Upper lobe of left lung (tissue), 6 donors: ENCODE results near the gene LAMA2. TPM values are rescaled to one million over a fixed set of nuclear protein-coding genes. Genes with fewer than 3 reads are reported as not detected.
A peak's percentile ranks its signal among the peaks of the same experiment; 100 is the strongest.

Experiments used
- ATAC-seq, 2 donors: fragments of 200-7000 bp; cut with Tn5 transposase; one replicate each; pipeline ENCODE4 v1.9.1; 2022; ENCODE audit warnings: mild to moderate bottlenecking in 2 of 2, moderate library complexity in 2 of 2; ENCODE audit not compliant: low FRiP score in 2 of 2
- DNase-seq, 2 donors: peaks; one replicate each; pipeline ENCODE4 v3.0.0-alpha.2; 2019 to 2020
- H3K27ac ChIP-seq, 4 donors: fragments of 200-600 bp; sonication (generic); one replicate each; pipeline ENCODE4 v1.5.1; 2016 to 2019
- H3K27me3 ChIP-seq, 4 donors: fragments of 200-600 bp; sonication (generic); one replicate each; pipeline ENCODE4 v1.5.1; 2017 to 2019
- H3K36me3 ChIP-seq, 4 donors: fragments of 200-600 bp; sonication (generic); one replicate each; pipeline ENCODE4 v1.5.1; 2016 to 2019
- H3K4me1 ChIP-seq, 4 donors: fragments of 200-600 bp; sonication (generic); one replicate each; pipeline ENCODE4 v1.5.1; 2018 to 2019
- H3K4me3 ChIP-seq, 4 donors: fragments of 200-600 bp; sonication (generic); one replicate each; pipeline ENCODE4 v1.5.1; 2017 to 2019; ENCODE audit warnings: mild to moderate bottlenecking in 2 of 4, moderate library complexity in 1 of 4
- H3K9me3 ChIP-seq, 4 donors: fragments of 200-600 bp; sonication (generic); one replicate each; pipeline ENCODE4 v1.5.1; 2018 to 2019
- EP300 ChIP-seq, 4 donors: sonication (generic); formaldehyde crosslinking; IDR thresholded peaks; one replicate each; pipeline ENCODE4 v1.5.1; 2017; ENCODE audit warnings: antibody characterized with exemption in 4 of 4, control low read depth in 2 of 4
- POLR2A ChIP-seq, 4 donors: fragments of 450-650 bp; IDR thresholded peaks; one replicate each; pipeline ENCODE4 v1.5.1; 2016 to 2017; ENCODE audit warnings: antibody characterized with exemption in 4 of 4, mild to moderate bottlenecking in 2 of 4
- POLR2AphosphoS5 ChIP-seq, 2 donors: sonication (generic); formaldehyde crosslinking; IDR thresholded peaks; one replicate each; pipeline ENCODE4 v1.5.1; 2017; ENCODE audit warnings: antibody characterized with exemption in 2 of 2
- WGBS, 2 donors: methylation state at CpG; one replicate each; pipeline ENCODE4 v1.1.5; 2017 to 2018; 5-methylcytosine and 5-hydroxymethylcytosine counted together
- total RNA-seq, 6 donors: library from RNA; depleted of rRNA in 4 of 6; stranded (reverse); fragments of >200 nt in 4 of 6; gene quantifications; one replicate each; pipeline versions ENCODE4 v1.1.0 to v1.2.1, GENCODE V29; 2016 to 2021
- TF ChIP-seq, protein P1 (sequence below), 6 experiments: fragments of 450-650 bp in 4 of 6; fragments of 200-600 bp in 2 of 6; sonication (generic) in 2 of 6; IDR thresholded peaks; one replicate each; pipeline ENCODE4 v1.5.1; 2016 to 2019; ENCODE audit warnings: antibody characterized with exemption in 6 of 6
- donor health status: DM: no; HTN: no; CAD: no; lungs with moderate emphysema.
- donor health status: DM: no; HTN: yes; CAD: no; lungs with severe emphysema.

Gene LAMA2
- total RNA-seq, 6 donors from 2014 or later, result 41.9 to 82.8 (median 62.4) TPM

DNA sequence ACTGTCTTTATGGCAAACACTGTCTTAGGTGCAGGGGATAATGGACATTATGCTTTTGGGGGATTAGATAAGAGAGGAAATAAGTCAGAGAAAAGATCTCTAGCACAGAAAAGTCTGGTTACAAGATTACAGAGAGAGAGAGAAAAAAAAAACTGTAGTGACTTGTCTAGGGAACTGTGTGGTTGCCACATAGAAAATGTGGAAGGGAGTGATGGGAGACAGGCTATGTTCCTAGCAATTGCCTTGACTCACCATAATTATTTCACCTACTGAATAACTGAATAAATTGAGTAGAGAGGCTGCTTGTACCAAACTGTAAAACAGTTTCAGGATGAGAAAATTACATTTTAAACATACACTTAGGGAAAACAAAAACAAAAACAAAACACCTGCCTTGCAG is 229.7 kb downstream of the LAMA2 start:
- ATAC-seq, result peak in 1 of 2 donors; percentile 23
- Histone ChIP-seq H3K36me3 (no peaks in the 10 kb centered on the region), H3K27ac (peak overlapping the region in 1 of 4 donors; percentile 10)

DNA sequence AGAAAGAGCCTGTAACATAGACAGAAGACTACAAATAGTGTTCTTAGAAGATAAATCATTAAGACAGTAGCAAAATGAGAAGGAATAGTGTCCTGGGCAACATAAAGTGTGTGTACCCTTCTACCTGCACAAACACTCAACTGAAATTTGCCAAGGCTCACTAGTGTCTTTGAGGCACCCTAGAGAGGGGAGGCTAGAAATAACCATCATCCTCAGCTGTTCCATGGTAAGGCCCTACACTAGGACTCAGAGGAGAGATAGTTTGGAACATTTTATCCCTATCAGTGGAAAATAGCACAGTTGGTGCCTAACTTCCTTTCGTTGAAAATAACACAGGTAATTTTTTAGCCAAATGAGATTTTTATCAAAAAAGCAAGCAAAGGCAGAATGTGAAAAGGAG is 230.7 kb downstream of the LAMA2 start:
- Histone ChIP-seq H3K36me3 (no peaks in the 10 kb centered on the region), H3K4me1 (peaks cover 0 to 30% (median 7%) of the 10 kb centered on the region in 4 donors), H3K27ac (peak overlapping the region in 1 of 4 donors; percentile 34), H3K27me3 (no peaks in the 10 kb centered on the region), H3K4me3 (no peak overlapping the region), H3K9me3 (no peaks in the 10 kb centered on the region)
- WGBS, 2 donors, result 81 to 100% methylated on average over 1 of the region's 1 CpG
- TF ChIP-seq POLR2A (IDR thresholded peaks at IDR 0.05), result no peak
- TF ChIP-seq POLR2AphosphoS5 (IDR thresholded peaks at IDR 0.05), result no peak
- TF ChIP-seq EP300 (IDR thresholded peaks at IDR 0.05), result no peak
- TF ChIP-seq, protein P1, sequence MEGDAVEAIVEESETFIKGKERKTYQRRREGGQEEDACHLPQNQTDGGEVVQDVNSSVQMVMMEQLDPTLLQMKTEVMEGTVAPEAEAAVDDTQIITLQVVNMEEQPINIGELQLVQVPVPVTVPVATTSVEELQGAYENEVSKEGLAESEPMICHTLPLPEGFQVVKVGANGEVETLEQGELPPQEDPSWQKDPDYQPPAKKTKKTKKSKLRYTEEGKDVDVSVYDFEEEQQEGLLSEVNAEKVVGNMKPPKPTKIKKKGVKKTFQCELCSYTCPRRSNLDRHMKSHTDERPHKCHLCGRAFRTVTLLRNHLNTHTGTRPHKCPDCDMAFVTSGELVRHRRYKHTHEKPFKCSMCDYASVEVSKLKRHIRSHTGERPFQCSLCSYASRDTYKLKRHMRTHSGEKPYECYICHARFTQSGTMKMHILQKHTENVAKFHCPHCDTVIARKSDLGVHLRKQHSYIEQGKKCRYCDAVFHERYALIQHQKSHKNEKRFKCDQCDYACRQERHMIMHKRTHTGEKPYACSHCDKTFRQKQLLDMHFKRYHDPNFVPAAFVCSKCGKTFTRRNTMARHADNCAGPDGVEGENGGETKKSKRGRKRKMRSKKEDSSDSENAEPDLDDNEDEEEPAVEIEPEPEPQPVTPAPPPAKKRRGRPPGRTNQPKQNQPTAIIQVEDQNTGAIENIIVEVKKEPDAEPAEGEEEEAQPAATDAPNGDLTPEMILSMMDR (IDR thresholded peaks at IDR 0.05), result no peak
- DNase-seq (no peak), ATAC-seq (no peak)

More for the DNA sequence above, 229.7 kb downstream of the LAMA2 start:
- Histone ChIP-seq H3K9me3 (no peaks in the 10 kb centered on the region), H3K27me3 (no peaks in the 10 kb centered on the region), H3K4me1 (peaks cover 0 to 30% (median 7%) of the 10 kb centered on the region in 4 donors), H3K4me3 (no peak overlapping the region)
- no peak for DNase-seq
- TF ChIP-seq POLR2AphosphoS5 (IDR thresholded peaks at IDR 0.05) (no peak), POLR2A (IDR thresholded peaks at IDR 0.05) (no peak), EP300 (IDR thresholded peaks at IDR 0.05) (no peak)

DNA sequence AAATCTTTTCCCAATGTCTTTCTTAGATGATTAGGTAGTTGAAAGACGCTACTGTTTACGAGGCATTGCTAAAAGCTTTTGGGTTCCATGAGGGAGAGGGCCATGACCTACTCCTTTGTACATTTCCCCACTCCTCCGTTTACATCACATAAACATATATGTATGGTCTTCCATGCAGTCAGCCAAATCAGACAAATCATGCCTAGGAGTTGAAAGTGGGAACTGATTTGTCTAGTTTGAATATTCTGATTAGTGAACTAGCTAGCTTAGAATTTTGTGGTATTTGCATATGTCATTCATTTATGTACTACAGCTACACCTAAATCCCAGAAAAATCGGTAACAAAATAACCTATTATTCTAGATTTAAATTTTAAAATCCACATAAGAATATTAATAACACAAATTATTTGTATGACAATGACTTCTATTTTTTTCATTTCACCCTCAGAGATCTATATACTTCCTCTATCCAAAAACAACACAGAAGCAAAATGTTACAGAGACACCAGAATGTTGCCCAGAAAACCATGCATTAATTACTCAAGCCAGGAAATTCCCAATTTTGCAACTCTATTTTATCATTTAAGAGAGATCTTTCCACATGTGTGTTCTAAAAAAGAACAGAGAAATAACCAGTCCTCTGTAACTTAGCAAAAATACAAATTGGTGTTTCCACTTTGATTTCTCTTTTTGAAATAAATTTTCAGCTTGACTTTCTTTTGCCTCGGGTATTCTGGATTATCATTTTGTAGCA is 231.9 kb downstream of the LAMA2 start:
- Histone ChIP-seq H3K36me3 (no peaks in the 10 kb centered on the region), H3K4me1 (peaks cover 0 to 30% (median 7%) of the 10 kb centered on the region in 4 donors), H3K9me3 (no peaks in the 10 kb centered on the region), H3K4me3 (no peak overlapping the region), H3K27ac (no peak overlapping the region), H3K27me3 (no peaks in the 10 kb centered on the region)
- TF ChIP-seq, protein P1 (IDR thresholded peaks at IDR 0.05), result no peak
- no peak for TF ChIP-seq POLR2AphosphoS5 (IDR thresholded peaks at IDR 0.05)
- no peak for TF ChIP-seq EP300 (IDR thresholded peaks at IDR 0.05)
- no peak for TF ChIP-seq POLR2A (IDR thresholded peaks at IDR 0.05)
- WGBS, 2 donors, result 89 to 92% methylated on average over 5 of the region's 5 CpGs
- no peak for DNase-seq
- no peak for ATAC-seq

DNA sequence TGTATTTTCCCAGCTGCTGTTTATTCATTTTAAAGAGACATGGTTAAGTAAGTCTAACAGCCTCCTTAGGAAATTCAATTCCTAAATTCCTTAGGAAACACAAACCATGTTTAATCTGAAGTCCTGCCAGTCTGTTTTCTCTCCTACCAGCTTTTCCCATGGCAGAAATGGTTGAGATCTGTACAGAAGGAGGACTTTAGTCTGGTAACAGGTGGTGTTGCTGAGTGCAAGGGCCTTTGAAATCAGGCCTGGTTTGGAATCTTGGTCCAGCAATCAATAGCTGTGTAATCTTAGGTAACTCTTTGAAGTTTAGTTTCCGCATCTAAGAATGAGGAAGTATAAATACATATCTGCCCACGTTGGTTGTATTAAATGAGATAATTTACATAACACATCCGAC is 232.5 kb downstream of the LAMA2 start:
- H3K4me3 ChIP-seq, result no peak overlapping the region
- H3K27me3 ChIP-seq, result no peaks in the 10 kb centered on the region
- H3K9me3 ChIP-seq, result no peaks in the 10 kb centered on the region
- H3K36me3 ChIP-seq, result no peaks in the 10 kb centered on the region
- no peak for TF ChIP-seq POLR2AphosphoS5 (IDR thresholded peaks at IDR 0.05)
- no peak for TF ChIP-seq EP300 (IDR thresholded peaks at IDR 0.05)
- TF ChIP-seq, protein P1 (IDR thresholded peaks at IDR 0.05), result no peak
- TF ChIP-seq POLR2A (IDR thresholded peaks at IDR 0.05), result no peak
- H3K4me1 ChIP-seq, result peaks cover 0 to 29% (median 6%) of the 10 kb centered on the region in 4 donors
- no peak for DNase-seq
- ATAC-seq, result no peak
- H3K27ac ChIP-seq, result no peak overlapping the region
- WGBS, 2 donors, result 57 to 59% methylated on average over 3 of the region's 3 CpGs

DNA sequence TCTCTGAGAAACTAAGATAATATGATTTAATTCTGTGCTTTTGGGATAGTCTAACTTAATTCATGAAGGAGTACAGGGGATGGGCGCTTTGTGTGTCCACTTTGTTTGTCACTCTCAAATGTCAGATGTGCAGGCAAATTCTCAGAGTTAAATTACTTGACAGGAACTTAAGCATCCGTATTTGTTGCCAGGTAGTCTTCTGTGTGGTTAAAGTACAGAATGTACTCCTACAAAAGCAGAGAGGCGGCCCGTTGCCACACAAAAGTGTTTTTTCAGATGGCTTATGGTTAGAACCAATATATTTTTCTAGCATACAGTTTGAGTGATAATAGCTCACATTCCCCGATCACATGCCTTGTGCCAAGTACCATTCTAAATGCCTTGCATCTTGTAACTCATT is 234.4 kb downstream of the LAMA2 start:
- 84 to 86% methylated on average over 5 of the region's 5 CpGs for WGBS, 2 donors
- DNase-seq (no peak), ATAC-seq (no peak)
- H3K4me1 ChIP-seq, result peaks cover 0 to 17% (median 0%) of the 10 kb centered on the region in 4 donors
- H3K27me3 ChIP-seq, result no peaks in the 10 kb centered on the region
- TF ChIP-seq POLR2A (IDR thresholded peaks at IDR 0.05) (no peak), EP300 (IDR thresholded peaks at IDR 0.05) (no peak), POLR2AphosphoS5 (IDR thresholded peaks at IDR 0.05) (no peak)
- TF ChIP-seq, protein P1 (IDR thresholded peaks at IDR 0.05), result no peak
- H3K9me3 ChIP-seq, result no peaks in the 10 kb centered on the region
- H3K27ac ChIP-seq, result no peak overlapping the region
- H3K36me3 ChIP-seq, result no peaks in the 10 kb centered on the region
- no peak overlapping the region for H3K4me3 ChIP-seq
